SK-N-SH (cell line): Measurements from ENCODE around the gene MLLT1. TPM values are rescaled to one million over a fixed set of nuclear protein-coding genes. Genes with fewer than 3 reads are reported as not detected.

ENCODE experiments used
- CTCF ChIA-PET: fragments of 300-600, 350-600 bp; formaldehyde crosslinking; extraction: SDS; loops from one replicate; lab custom pipeline; 2021; lab: Yijun Ruan, JAX
- POLR2A ChIA-PET: fragments of 350-600 bp; sonication (Branson Sonifier 250); formaldehyde crosslinking; extraction: SDS; loops from one replicate; lab custom pipeline; 2020; ENCODE audit warnings: antibody characterized with exemption, inconsistent platforms; lab: Yijun Ruan, JAX
- DNase-seq: peaks from one replicate; pipeline ENCODE4 v3.0.0; 2012
- H2AFZ ChIP-seq: fragments of 200-600 bp; sonication (generic); 2 replicates; pipeline ENCODE4 v1.8.1; 2016; ENCODE audit warnings: antibody characterized with exemption, mild to moderate bottlenecking, low read depth
- H3F3A ChIP-seq: fragments of 200-600 bp; sonication (generic); replicated peaks from 2 replicates; pipeline ENCODE3; 2016; ENCODE audit warnings: antibody characterized with exemption, mild to moderate bottlenecking; ENCODE audit not compliant: insufficient read depth
- H3K27ac ChIP-seq, 2 experiments: fragments of 200-500 bp in 1 of 2; fragments of 200-600 bp in 1 of 2; sonication (Bioruptor generic) in 1 of 2; sonication (generic), shearing (Covaris generic) in 1 of 2; 2 replicates each; pipeline versions ENCODE4 v1.5.1 to v1.6.1; 2014 to 2016; ENCODE audit warnings: low read depth in 2 of 2, inconsistent platforms in 1 of 2, low read length in 1 of 2, mild to moderate bottlenecking in 1 of 2, mixed read lengths in 1 of 2
- H3K27me3 ChIP-seq: fragments of 200-600 bp; sonication (generic), shearing (Covaris generic); 2 replicates; pipeline ENCODE4 v1.6.1; 2016; ENCODE audit warnings: mixed run types; ENCODE audit not compliant: insufficient read depth
- H3K36me3 ChIP-seq, 2 experiments: fragments of 200-500 bp in 1 of 2; fragments of 200-600 bp in 1 of 2; sonication (Bioruptor generic) in 1 of 2; sonication (generic) in 1 of 2; replicated peaks in 1 of 2; 2 replicates each; pipeline versions ENCODE3 to v1.5.1; 2014 to 2016; ENCODE audit warnings: low read length in 1 of 2, mild to moderate bottlenecking in 1 of 2; ENCODE audit not compliant: insufficient read depth in 2 of 2, control insufficient read depth in 1 of 2
- H3K4me1 ChIP-seq, 2 experiments: fragments of 200-500 bp in 1 of 2; fragments of 200-600 bp in 1 of 2; sonication (Bioruptor generic) in 1 of 2; sonication (generic), shearing (Covaris generic) in 1 of 2; 2 replicates each; pipeline versions ENCODE4 v1.5.1 to v1.6.1; 2014 to 2016; ENCODE audit warnings: low read depth in 1 of 2, low read length in 1 of 2, mixed run types in 1 of 2; ENCODE audit not compliant: insufficient read depth in 2 of 2, control insufficient read depth in 1 of 2
- H3K4me2 ChIP-seq: fragments of 200-600 bp; sonication (generic), shearing (Covaris generic); 2 replicates; pipeline ENCODE4 v1.6.1; 2017; ENCODE audit warnings: mixed run types
- H3K4me3 ChIP-seq, 2 experiments: fragments of 200-500 bp in 1 of 2; fragments of 200-600 bp in 1 of 2; sonication (Bioruptor generic) in 1 of 2; sonication (generic), shearing (Covaris generic) in 1 of 2; 2 replicates each; pipeline versions ENCODE4 v1.5.1 to v1.8.1; 2014 to 2016; ENCODE audit warnings: low read depth in 2 of 2, inconsistent platforms in 1 of 2, low read length in 1 of 2, mild to moderate bottlenecking in 1 of 2, mixed read lengths in 1 of 2, moderate library complexity in 1 of 2
- H3K79me2 ChIP-seq: fragments of 200-600 bp; sonication (generic); 2 replicates; pipeline ENCODE4 v1.8.1; 2017; ENCODE audit warnings: mild to moderate bottlenecking; ENCODE audit not compliant: insufficient read depth
- H3K9ac ChIP-seq: fragments of 200-600 bp; sonication (generic); 2 replicates; pipeline ENCODE4 v1.6.1; 2017; ENCODE audit warnings: mixed run types
- H3K9me2 ChIP-seq: fragments of 200-600 bp; sonication (generic); 2 replicates; pipeline ENCODE4 v1.6.1; 2017; ENCODE audit warnings: mixed run types
- H3K9me3 ChIP-seq: fragments of 200-600 bp; sonication (generic); 2 replicates; pipeline ENCODE4 v1.6.1; 2017; ENCODE audit warnings: mixed run types, mild to moderate bottlenecking, moderate library complexity
- H4K20me1 ChIP-seq: fragments of 200-600 bp; sonication (generic); 2 replicates; pipeline ENCODE4 v1.6.1; 2017; ENCODE audit warnings: mild to moderate bottlenecking, mixed run types; ENCODE audit not compliant: insufficient read depth
- CTCF ChIP-seq: fragments of 200-600 bp; sonication (generic); IDR thresholded peaks from 2 replicates; pipeline ENCODE4 v1.6.1; 2017; ENCODE audit warnings: antibody characterized with exemption, mild to moderate bottlenecking, moderate library complexity
- ELF1 ChIP-seq: IDR thresholded peaks from 2 replicates; pipeline ENCODE4 v1.4.0; 2012
- EZH2phosphoT487 ChIP-seq: fragments of 200-600 bp; sonication (generic); IDR thresholded peaks from 2 replicates; pipeline ENCODE4 v1.6.1; 2017; ENCODE audit warnings: low read depth, mixed run types, mild to moderate bottlenecking, antibody characterized with exemption, moderate library complexity, borderline replicate concordance
- FOSL2 ChIP-seq: IDR thresholded peaks from 2 replicates; pipeline ENCODE4 v1.4.0; 2012; ENCODE audit warnings: low read depth, mild to moderate bottlenecking, moderate library complexity, borderline replicate concordance
- FOXJ3 ChIP-seq: sonication (generic); formaldehyde crosslinking; IDR thresholded peaks from 2 replicates; pipeline ENCODE4 v1.5.1; 2020; ENCODE audit warnings: mild to moderate bottlenecking, missing genetic modification reagents
- GABPA ChIP-seq: IDR thresholded peaks from 2 replicates; pipeline ENCODE4 v1.4.0; 2012; ENCODE audit warnings: low read depth, mild to moderate bottlenecking
- GATA2 ChIP-seq: sonication (generic); formaldehyde crosslinking; IDR thresholded peaks from 2 replicates; pipeline ENCODE4 v1.5.0; 2020; ENCODE audit warnings: mild to moderate bottlenecking, missing genetic modification reagents
- MXI1 ChIP-seq: IDR thresholded peaks from 2 replicates; pipeline ENCODE4 v1.6.1; 2012; ENCODE audit warnings: mild to moderate bottlenecking, low read depth, low read length, improper control_type of control experiment
- NFIC ChIP-seq: IDR thresholded peaks from 2 replicates; pipeline ENCODE4 v1.4.0; 2012; ENCODE audit warnings: borderline replicate concordance
- NRF1 ChIP-seq: IDR thresholded peaks from 2 replicates; pipeline ENCODE4 v1.6.1; 2012; ENCODE audit warnings: low read depth, mild to moderate bottlenecking, low read length
- POLR2AphosphoS5 ChIP-seq: IDR thresholded peaks from 2 replicates; pipeline ENCODE4 v1.6.1; 2012; ENCODE audit warnings: low read depth, low read length
- RCOR1 ChIP-seq: fragments of 150-350 bp; IDR thresholded peaks from 2 replicates; pipeline ENCODE4 v1.6.1; 2017; ENCODE audit warnings: antibody characterized with exemption, low read length
- TEAD4 ChIP-seq: IDR thresholded peaks from 2 replicates; pipeline ENCODE4 v1.4.0; 2012; ENCODE audit warnings: mild to moderate bottlenecking, borderline replicate concordance; ENCODE audit not compliant: insufficient read depth
- WGBS: methylation state at CpG from one replicate; pipeline ENCODE4 v1.1.6; 2017; ENCODE audit warnings: low lambda C conversion rate; 5-methylcytosine and 5-hydroxymethylcytosine counted together
- polyA plus RNA-seq, 3 experiments: library from polyadenylated mRNA; depleted of rRNA; stranded (reverse); fragments of >200 nt; gene quantifications; 2 replicates each; pipeline ENCODE4 v1.2.3, GENCODE V29; 2012
- TF ChIP-seq, protein P1 (sequence below): IDR thresholded peaks from 2 replicates; pipeline ENCODE4 v1.4.0; 2012; ENCODE audit warnings: low read depth, borderline replicate concordance
- TF ChIP-seq, protein P2 (sequence below): fragments of 150-350 bp; IDR thresholded peaks from 2 replicates; pipeline ENCODE4 v1.6.1; 2016; ENCODE audit warnings: mild to moderate bottlenecking, low read depth, low read length
- TF ChIP-seq, protein P3 (sequence below): fragments of 150-350 bp; IDR thresholded peaks from 2 replicates; pipeline ENCODE4 v1.6.1; 2017; ENCODE audit warnings: antibody characterized with exemption, low read length, low read depth, borderline replicate concordance
- TF ChIP-seq, protein P4 (sequence below): IDR thresholded peaks from 2 replicates; pipeline ENCODE4; 2012

The MLLT1 gene
- polyA plus RNA-seq, 1 of the 3 experiments (the other 2 are of a cell fraction): 19.0 TPM

GRCh38 chr19:6263735-6264444 is 15.9 kb downstream of the MLLT1 start:
- Histone ChIP-seq H3K36me3 (peaks cover 14 to 31% of the 10 kb centered on the region in 2 experiments), H3K79me2 (peaks cover 69% of the 10 kb centered on the region), H3K4me2 (no peak overlapping the region), H3K9me2 (no peaks in the 10 kb centered on the region), H3K4me1 (peaks cover 4 to 7% of the 10 kb centered on the region in 2 experiments; a peak in 2 of 4 replicates), H4K20me1 (peaks cover 21% of the 10 kb centered on the region; the same call in 1 of the 2 replicates), H3K27me3 (no peaks in the 10 kb centered on the region), H3K9me3 (no peaks in the 10 kb centered on the region), H3F3A (no peaks in the 10 kb centered on the region), H3K9ac (no peak overlapping the region), H3K27ac (peak overlapping the region in 1 of 2 experiments; percentile 39; a peak in 2 of 4 replicates), H2AFZ (no peak overlapping the region), H3K4me3 (no peak overlapping the region)
- WGBS: 67% methylated on average over 18 of the region's 18 CpGs
- TF ChIP-seq GATA2 (CRISPR knock-in tag): no peak
- TF ChIP-seq GABPA: no peak
- TF ChIP-seq MXI1: no peak
- TF ChIP-seq ELF1: no peak
- TF ChIP-seq EZH2phosphoT487: no peak
- no peak for TF ChIP-seq TEAD4
- TF ChIP-seq, protein P1, sequence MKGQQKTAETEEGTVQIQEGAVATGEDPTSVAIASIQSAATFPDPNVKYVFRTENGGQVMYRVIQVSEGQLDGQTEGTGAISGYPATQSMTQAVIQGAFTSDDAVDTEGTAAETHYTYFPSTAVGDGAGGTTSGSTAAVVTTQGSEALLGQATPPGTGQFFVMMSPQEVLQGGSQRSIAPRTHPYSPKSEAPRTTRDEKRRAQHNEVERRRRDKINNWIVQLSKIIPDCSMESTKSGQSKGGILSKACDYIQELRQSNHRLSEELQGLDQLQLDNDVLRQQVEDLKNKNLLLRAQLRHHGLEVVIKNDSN: no peak
- no peak for TF ChIP-seq RCOR1
- ChIA-PET CTCF (interaction anchor here (0.8 kb wide), 1 partner anchor 46 kb away, joined by 3 read pairs; no protein-coding TSS in a partner anchor), POLR2A (no interaction called here)
- no peak for DNase-seq

GRCh38 chr19:6263306-6263705 is 16.5 kb downstream of the MLLT1 start:
- Histone ChIP-seq H3K4me1 (peaks cover 0 to 7% of the 10 kb centered on the region in 2 experiments; a peak in 1 of 4 replicates), H2AFZ (no peak overlapping the region), H3K4me2 (no peak overlapping the region), H3K36me3 (peaks cover 14 to 34% of the 10 kb centered on the region in 2 experiments), H3F3A (no peaks in the 10 kb centered on the region), H3K9me2 (no peaks in the 10 kb centered on the region), H3K4me3 (no peak overlapping the region), H3K27me3 (no peaks in the 10 kb centered on the region), H3K9ac (no peak overlapping the region), H4K20me1 (peaks cover 21% of the 10 kb centered on the region; the same call in 1 of the 2 replicates), H3K27ac (peak overlapping the region in 1 of 2 experiments; percentile 39; a peak in 1 of 4 replicates), H3K9me3 (no peaks in the 10 kb centered on the region)
- ChIA-PET CTCF (no interaction called here), POLR2A (no interaction called here)
- 93% methylated on average over 11 of the region's 12 CpGs for WGBS
- DNase-seq: no peak
- TF ChIP-seq FOSL2 (no peak), GATA2 (CRISPR knock-in tag) (no peak), FOXJ3 (CRISPR knock-in tag) (no peak), NRF1 (no peak), CTCF (no peak), NFIC (no peak), ELF1 (no peak), POLR2AphosphoS5 (no peak), RCOR1 (no peak)
- TF ChIP-seq, protein P2, sequence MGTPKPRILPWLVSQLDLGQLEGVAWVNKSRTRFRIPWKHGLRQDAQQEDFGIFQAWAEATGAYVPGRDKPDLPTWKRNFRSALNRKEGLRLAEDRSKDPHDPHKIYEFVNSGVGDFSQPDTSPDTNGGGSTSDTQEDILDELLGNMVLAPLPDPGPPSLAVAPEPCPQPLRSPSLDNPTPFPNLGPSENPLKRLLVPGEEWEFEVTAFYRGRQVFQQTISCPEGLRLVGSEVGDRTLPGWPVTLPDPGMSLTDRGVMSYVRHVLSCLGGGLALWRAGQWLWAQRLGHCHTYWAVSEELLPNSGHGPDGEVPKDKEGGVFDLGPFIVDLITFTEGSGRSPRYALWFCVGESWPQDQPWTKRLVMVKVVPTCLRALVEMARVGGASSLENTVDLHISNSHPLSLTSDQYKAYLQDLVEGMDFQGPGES: no peak
- TF ChIP-seq, protein P3, sequence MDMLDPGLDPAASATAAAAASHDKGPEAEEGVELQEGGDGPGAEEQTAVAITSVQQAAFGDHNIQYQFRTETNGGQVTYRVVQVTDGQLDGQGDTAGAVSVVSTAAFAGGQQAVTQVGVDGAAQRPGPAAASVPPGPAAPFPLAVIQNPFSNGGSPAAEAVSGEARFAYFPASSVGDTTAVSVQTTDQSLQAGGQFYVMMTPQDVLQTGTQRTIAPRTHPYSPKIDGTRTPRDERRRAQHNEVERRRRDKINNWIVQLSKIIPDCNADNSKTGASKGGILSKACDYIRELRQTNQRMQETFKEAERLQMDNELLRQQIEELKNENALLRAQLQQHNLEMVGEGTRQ: no peak
- TF ChIP-seq, protein P4, sequence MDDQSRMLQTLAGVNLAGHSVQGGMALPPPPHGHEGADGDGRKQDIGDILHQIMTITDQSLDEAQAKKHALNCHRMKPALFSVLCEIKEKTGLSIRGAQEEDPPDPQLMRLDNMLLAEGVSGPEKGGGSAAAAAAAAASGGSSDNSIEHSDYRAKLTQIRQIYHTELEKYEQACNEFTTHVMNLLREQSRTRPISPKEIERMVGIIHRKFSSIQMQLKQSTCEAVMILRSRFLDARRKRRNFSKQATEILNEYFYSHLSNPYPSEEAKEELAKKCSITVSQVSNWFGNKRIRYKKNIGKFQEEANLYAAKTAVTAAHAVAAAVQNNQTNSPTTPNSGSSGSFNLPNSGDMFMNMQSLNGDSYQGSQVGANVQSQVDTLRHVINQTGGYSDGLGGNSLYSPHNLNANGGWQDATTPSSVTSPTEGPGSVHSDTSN: no peak
- TF ChIP-seq, all 33 proteins: peak for 0
- H3K79me2 ChIP-seq: peaks cover 70% of the 10 kb centered on the region
